GM12878 (cell line): ENCODE results near the gene TNFAIP1. TPM values are rescaled to one million over a fixed set of nuclear protein-coding genes. Genes with fewer than 3 reads are reported as not detected.

Source experiments
- ATAC-seq: fragments of 200-7000 bp; cut with Tn5 transposase; 3 replicates; pipeline ENCODE4 v1.9.1; 2020; ENCODE audit warnings: mild to moderate bottlenecking, moderate library complexity
- BruUV-seq: library from RNA; stranded (reverse); fragments of 400-500 nt; replicated peaks from 2 replicates; lab custom pipeline; 2021; lab: Mats Ljungman, UMichigan
- CTCF ChIA-PET: fragments of 300-600 bp; sonication (Branson Sonifier 250); formaldehyde crosslinking; extraction: SDS; loops from one replicate; lab custom pipeline; 2021; ENCODE audit warnings: inconsistent platforms; lab: Yijun Ruan, JAX
- POLR2A ChIA-PET: fragments of 350-600 bp; formaldehyde crosslinking; extraction: SDS; loops from one replicate; lab custom pipeline; 2021; ENCODE audit warnings: inconsistent platforms; lab: Charles Lee
- RAD21 ChIA-PET: fragments of 300-600 bp; sonication (Branson Sonifier 250); formaldehyde crosslinking; loops from one replicate; lab custom pipeline; 2023; ENCODE audit warnings: antibody characterized with exemption; ENCODE audit not compliant: unreplicated experiment; lab: Charles Lee
- SMC1A ChIA-PET: fragments of 300-600 bp; sonication (Branson Sonifier 250); formaldehyde crosslinking; loops from one replicate; lab custom pipeline; 2023; ENCODE audit not compliant: unreplicated experiment, uncharacterized antibody; lab: Charles Lee
- DNase-seq: peaks from one replicate; pipeline ENCODE4 v3.0.0-alpha.2; 2011; ENCODE audit warnings: low read depth, low spot score
- FAIRE-seq: peaks from 3 replicates; lab custom pipeline; 2011; peaks lifted over from hg19 to GRCh38; lab: Jason Lieb, UNC
- H2AFZ ChIP-seq: 2 replicates; pipeline ENCODE4 v1.6.0; 2011; ENCODE audit warnings: low read depth, low read length, control low read depth; ENCODE audit not compliant: control insufficient read depth
- H3K27ac ChIP-seq: 2 replicates; pipeline ENCODE4 v1.5.1; 2011; ENCODE audit warnings: control low read depth; ENCODE audit not compliant: control insufficient read depth, insufficient read depth
- H3K27me3 ChIP-seq, 2 experiments: replicated peaks in 1 of 2; 2 replicates each; pipeline versions ENCODE4 v1.6.0 to v1.6.1; 2011; ENCODE audit warnings: low read length in 1 of 2; ENCODE audit not compliant: control insufficient read depth in 2 of 2, insufficient read depth in 2 of 2
- H3K36me3 ChIP-seq, 2 experiments: 2 replicates each; pipeline ENCODE4 v1.5.1; 2011; ENCODE audit warnings: low read length in 1 of 2; ENCODE audit not compliant: control insufficient read depth in 2 of 2, insufficient read depth in 2 of 2
- H3K4me1 ChIP-seq: 2 replicates; pipeline ENCODE4 v1.6.1; 2011; ENCODE audit warnings: mild to moderate bottlenecking, low read length, moderate library complexity, mixed read lengths; ENCODE audit not compliant: control insufficient read depth, insufficient read depth
- H3K4me2 ChIP-seq: 2 replicates; pipeline ENCODE4 v1.6.0; 2011; ENCODE audit warnings: control low read depth; ENCODE audit not compliant: control insufficient read depth, insufficient read depth
- H3K4me3 ChIP-seq: fragments of 200-600 bp; sonication (generic); 2 replicates; pipeline ENCODE4 v1.5.1; 2016
- H3K79me2 ChIP-seq: 2 replicates; pipeline ENCODE4 v1.6.0; 2011; ENCODE audit warnings: low read length; ENCODE audit not compliant: control insufficient read depth, insufficient read depth
- H3K9ac ChIP-seq: 2 replicates; pipeline ENCODE4 v1.8.0; 2011; ENCODE audit warnings: low read length, control low read depth, mixed read lengths; ENCODE audit not compliant: control insufficient read depth, insufficient read depth
- H3K9me3 ChIP-seq: replicated peaks from 3 replicates; pipeline ENCODE4 v1.5.1; 2011; ENCODE audit warnings: mild to moderate bottlenecking, low read length; ENCODE audit not compliant: control insufficient read depth, insufficient read depth
- H4K20me1 ChIP-seq: 2 replicates; pipeline ENCODE4 v1.6.0; 2011; ENCODE audit not compliant: control insufficient read depth, insufficient read depth
- HDGF ChIP-seq: fragments of 450-650 bp; IDR thresholded peaks from 2 replicates; pipeline ENCODE4 v1.6.1; 2016; ENCODE audit warnings: antibody characterized with exemption
- MXI1 ChIP-seq: fragments of 150-350 bp; IDR thresholded peaks from 2 replicates; pipeline ENCODE4 v1.6.1; 2011; ENCODE audit warnings: low read depth, mild to moderate bottlenecking, inconsistent platforms, low read length, improper control_type of control experiment
- NFIC ChIP-seq: IDR thresholded peaks from 2 replicates; pipeline ENCODE4 v1.6.1; 2012; ENCODE audit warnings: low read depth, mild to moderate bottlenecking, inconsistent platforms, low read length, moderate library complexity
- NFYB ChIP-seq: IDR thresholded peaks from 2 replicates; pipeline ENCODE4 v1.6.1; 2011; ENCODE audit warnings: low read depth, mild to moderate bottlenecking, low read length, improper control_type of control experiment, moderate library complexity; ENCODE audit not compliant: insufficient read depth
- NRF1 ChIP-seq: conservative IDR thresholded peaks from 2 replicates; pipeline ENCODE4 v1.6.1; 2011; ENCODE audit warnings: mild to moderate bottlenecking, low read depth, low read length, improper control_type of control experiment
- WGBS: methylation state at CpG from one replicate; pipeline ENCODE4 v1.1.6; 2016; ENCODE audit warnings: low lambda C conversion rate; ENCODE audit not compliant: insufficient replicate concordance, insufficient coverage; ENCODE audit errors: missing lambda C conversion rate; 5-methylcytosine and 5-hydroxymethylcytosine counted together
- in situ Hi-C: fragments of 300-500 bp; cut with MboI; formaldehyde crosslinking; loops from 9 replicates; pipeline ENCODE4 v1.14.3; 2018; ENCODE audit warnings: mixed read lengths
- intact Hi-C: fragments of 100-400 bp; cut with micrococcal nuclease; formaldehyde crosslinking; loops from one replicate; pipeline ENCODE4 v1.14.2; 2022; ENCODE audit not compliant: unreplicated experiment
- polyA plus RNA-seq, 11 experiments: library from polyadenylated mRNA; depleted of rRNA in 4 of 11; unstranded in 6 of 11; stranded (reverse) in 5 of 11; fragments of >200 nt; fragmentation: Nextera tagmentation in 4 of 11; fragmentation: Illumina TruSeq in 1 of 11; extraction: Ambion mirVana in 4 of 11; extraction: Trizol in 1 of 11; gene quantifications; 1 replicate in 1 of 11; 2 replicates in 10 of 11; pipeline versions ENCODE4 v1.2.1 to v1.2.3, GENCODE V29; 2011 to 2016; ENCODE audit warnings: inconsistent platforms in 2 of 11, missing spikeins in 2 of 11, low read depth in 1 of 11
- total RNA-seq, 4 experiments: library from RNA; depleted of rRNA in 3 of 4; stranded (reverse); fragments of >200 nt in 3 of 4; fragmentation: Illumina TruSeq in 1 of 4; extraction: Trizol in 1 of 4; gene quantifications; 2 replicates each; pipeline versions ENCODE4 v1.2.1 to v1.2.3, GENCODE V29; 2013 to 2021
- TF ChIP-seq, protein P1 (sequence below): fragments of 450-650 bp; IDR thresholded peaks from 2 replicates; pipeline ENCODE4 v1.6.1; 2017; ENCODE audit warnings: mild to moderate bottlenecking, low read depth, inconsistent platforms; ENCODE audit not compliant: poor library complexity, severe bottlenecking
- TF ChIP-seq, protein P2 (sequence below): fragments of 450-650 bp; IDR thresholded peaks from 2 replicates; pipeline ENCODE4 v1.6.1; 2017; ENCODE audit warnings: antibody characterized with exemption, mild to moderate bottlenecking, moderate library complexity
- TF ChIP-seq, protein P3 (sequence below), 3 experiments: IDR thresholded peaks in 2 of 3; conservative IDR thresholded peaks in 1 of 3; 2 replicates each; pipeline ENCODE4 v1.5.1; 2011; ENCODE audit warnings: low read depth in 3 of 3, low read length in 3 of 3, mild to moderate bottlenecking in 3 of 3, control low read depth in 2 of 3, moderate library complexity in 2 of 3, inconsistent platforms in 1 of 3, mixed read lengths in 1 of 3; ENCODE audit not compliant: control insufficient read depth in 2 of 3, insufficient read depth in 1 of 3; ENCODE audit errors: extremely low read depth in 1 of 3
- TF ChIP-seq, protein P4 (sequence below): IDR thresholded peaks from 2 replicates; pipeline ENCODE4 v1.6.1; 2011; ENCODE audit warnings: borderline replicate concordance, low read depth, mild to moderate bottlenecking, moderate library complexity, mixed read lengths, low read length; ENCODE audit not compliant: insufficient read depth; ENCODE audit errors: extremely low read length

TNFAIP1 gene
- total and polyA plus RNA-seq, 10 of the 15 experiments (the other 5 are each of a cell fraction or from before 2014, with no cell fraction given) = 1.8 to 16.9 (median 11.7) TPM

DNA sequence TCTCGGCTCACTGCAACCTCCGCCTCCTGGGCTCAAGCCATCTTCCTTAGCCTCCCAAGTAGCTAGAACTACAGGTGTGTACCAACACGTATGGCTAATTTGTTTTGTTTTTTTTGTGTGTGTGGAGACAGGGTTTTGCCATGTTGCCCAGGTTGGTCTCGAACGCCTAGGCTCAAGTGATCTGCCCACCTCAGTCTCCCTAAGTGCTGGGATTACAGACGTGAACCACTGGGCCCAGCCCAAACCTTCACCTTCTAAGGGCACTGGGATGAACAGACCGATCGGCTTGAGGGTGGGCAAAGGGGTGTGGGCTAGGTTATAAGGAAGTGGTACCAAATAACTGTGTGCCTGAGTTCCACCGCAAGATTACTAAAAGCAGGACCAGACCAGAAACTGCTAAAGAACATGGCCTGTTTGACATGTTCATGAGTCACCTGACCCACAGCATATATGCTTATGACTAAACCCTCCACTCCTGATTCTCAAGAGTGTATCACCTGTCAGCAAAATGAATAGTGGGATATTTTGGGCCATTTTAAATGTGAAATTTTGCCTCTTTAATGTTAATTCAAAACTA, 8.4 kb upstream of the TNFAIP1 start (continued):
- TF ChIP-seq, protein P1, sequence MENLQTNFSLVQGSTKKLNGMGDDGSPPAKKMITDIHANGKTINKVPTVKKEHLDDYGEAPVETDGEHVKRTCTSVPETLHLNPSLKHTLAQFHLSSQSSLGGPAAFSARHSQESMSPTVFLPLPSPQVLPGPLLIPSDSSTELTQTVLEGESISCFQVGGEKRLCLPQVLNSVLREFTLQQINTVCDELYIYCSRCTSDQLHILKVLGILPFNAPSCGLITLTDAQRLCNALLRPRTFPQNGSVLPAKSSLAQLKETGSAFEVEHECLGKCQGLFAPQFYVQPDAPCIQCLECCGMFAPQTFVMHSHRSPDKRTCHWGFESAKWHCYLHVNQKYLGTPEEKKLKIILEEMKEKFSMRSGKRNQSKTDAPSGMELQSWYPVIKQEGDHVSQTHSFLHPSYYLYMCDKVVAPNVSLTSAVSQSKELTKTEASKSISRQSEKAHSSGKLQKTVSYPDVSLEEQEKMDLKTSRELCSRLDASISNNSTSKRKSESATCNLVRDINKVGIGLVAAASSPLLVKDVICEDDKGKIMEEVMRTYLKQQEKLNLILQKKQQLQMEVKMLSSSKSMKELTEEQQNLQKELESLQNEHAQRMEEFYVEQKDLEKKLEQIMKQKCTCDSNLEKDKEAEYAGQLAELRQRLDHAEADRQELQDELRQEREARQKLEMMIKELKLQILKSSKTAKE = peak; percentile 73
- TF ChIP-seq HDGF (0 out of 2 replicates have a peak, but pooled peaks have one; percentile 31), NFIC (0 out of 2 replicates have a peak, but pooled peaks have one; percentile 31)
- TF ChIP-seq, protein P2, sequence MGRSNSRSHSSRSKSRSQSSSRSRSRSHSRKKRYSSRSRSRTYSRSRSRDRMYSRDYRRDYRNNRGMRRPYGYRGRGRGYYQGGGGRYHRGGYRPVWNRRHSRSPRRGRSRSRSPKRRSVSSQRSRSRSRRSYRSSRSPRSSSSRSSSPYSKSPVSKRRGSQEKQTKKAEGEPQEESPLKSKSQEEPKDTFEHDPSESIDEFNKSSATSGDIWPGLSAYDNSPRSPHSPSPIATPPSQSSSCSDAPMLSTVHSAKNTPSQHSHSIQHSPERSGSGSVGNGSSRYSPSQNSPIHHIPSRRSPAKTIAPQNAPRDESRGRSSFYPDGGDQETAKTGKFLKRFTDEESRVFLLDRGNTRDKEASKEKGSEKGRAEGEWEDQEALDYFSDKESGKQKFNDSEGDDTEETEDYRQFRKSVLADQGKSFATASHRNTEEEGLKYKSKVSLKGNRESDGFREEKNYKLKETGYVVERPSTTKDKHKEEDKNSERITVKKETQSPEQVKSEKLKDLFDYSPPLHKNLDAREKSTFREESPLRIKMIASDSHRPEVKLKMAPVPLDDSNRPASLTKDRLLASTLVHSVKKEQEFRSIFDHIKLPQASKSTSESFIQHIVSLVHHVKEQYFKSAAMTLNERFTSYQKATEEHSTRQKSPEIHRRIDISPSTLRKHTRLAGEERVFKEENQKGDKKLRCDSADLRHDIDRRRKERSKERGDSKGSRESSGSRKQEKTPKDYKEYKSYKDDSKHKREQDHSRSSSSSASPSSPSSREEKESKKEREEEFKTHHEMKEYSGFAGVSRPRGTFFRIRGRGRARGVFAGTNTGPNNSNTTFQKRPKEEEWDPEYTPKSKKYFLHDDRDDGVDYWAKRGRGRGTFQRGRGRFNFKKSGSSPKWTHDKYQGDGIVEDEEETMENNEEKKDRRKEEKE = no peak
- TF ChIP-seq, all 136 proteins: peak for 23

DNA sequence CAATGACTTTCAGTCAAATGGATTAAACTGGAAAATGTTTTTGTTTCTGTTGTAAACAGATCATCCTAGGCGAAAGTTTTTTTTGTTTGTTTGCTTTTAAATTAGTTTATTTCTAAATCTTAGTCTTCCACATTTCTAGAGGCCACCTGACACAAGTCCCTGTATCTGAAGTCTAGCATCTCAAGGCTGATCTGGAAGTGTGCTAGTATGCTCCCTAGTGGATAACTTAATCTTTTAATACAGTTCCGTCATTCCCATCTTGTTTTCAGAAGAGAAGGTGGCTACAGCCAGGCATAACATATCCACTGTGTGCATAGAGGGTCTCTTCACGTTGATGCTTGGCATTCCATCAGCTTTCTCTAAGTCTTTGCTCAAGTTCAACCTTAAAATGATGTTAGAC, 7.9 kb upstream of the TNFAIP1 start:
- Histone ChIP-seq H3K79me2 (peaks cover 22% of the 10 kb centered on the region), H3K27me3 (no peaks in the 10 kb centered on the region), H3K4me1 (peaks cover 6% of the 10 kb centered on the region; the same call in 1 of the 2 replicates), H3K4me2 (no peak overlapping the region), H3K9me3 (no peaks in the 10 kb centered on the region), H4K20me1 (no peaks in the 10 kb centered on the region; the same call in 1 of the 2 replicates), H3K9ac (no peak overlapping the region), H2AFZ (no peak overlapping the region), H3K27ac (peak overlapping the region; percentile 23; the same call in 1 of the 2 replicates), H3K36me3 (peaks cover 11 to 15% of the 10 kb centered on the region in 2 experiments), H3K4me3 (no peak overlapping the region)
- no peak for ATAC-seq
- no peak for FAIRE-seq
- BruUV-seq = no TSS peak
- 35% methylated on average over 3 of the region's 3 CpGs for WGBS
- intact Hi-C loops = no loop called here
- ChIA-PET CTCF (no interaction called here), RAD21 (no interaction called here), SMC1A (no interaction called here), POLR2A (no interaction called here)
- no peak for DNase-seq
- in situ Hi-C loops = no loop called here
- no peak for TF ChIP-seq MXI1
- TF ChIP-seq, protein P3, sequence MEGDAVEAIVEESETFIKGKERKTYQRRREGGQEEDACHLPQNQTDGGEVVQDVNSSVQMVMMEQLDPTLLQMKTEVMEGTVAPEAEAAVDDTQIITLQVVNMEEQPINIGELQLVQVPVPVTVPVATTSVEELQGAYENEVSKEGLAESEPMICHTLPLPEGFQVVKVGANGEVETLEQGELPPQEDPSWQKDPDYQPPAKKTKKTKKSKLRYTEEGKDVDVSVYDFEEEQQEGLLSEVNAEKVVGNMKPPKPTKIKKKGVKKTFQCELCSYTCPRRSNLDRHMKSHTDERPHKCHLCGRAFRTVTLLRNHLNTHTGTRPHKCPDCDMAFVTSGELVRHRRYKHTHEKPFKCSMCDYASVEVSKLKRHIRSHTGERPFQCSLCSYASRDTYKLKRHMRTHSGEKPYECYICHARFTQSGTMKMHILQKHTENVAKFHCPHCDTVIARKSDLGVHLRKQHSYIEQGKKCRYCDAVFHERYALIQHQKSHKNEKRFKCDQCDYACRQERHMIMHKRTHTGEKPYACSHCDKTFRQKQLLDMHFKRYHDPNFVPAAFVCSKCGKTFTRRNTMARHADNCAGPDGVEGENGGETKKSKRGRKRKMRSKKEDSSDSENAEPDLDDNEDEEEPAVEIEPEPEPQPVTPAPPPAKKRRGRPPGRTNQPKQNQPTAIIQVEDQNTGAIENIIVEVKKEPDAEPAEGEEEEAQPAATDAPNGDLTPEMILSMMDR (IDR thresholded peaks at IDR 0.05 in 2 of 3, conservative IDR thresholded peaks at IDR 0.05 in 1 of 3; ENCODE audit: control insufficient read depth in 2 of 3, extremely low read depth in 1 of 3, insufficient read depth in 1 of 3, low read depth in 3 of 3, low read length in 3 of 3) = no peak
- no peak for TF ChIP-seq NFYB
- TF ChIP-seq NRF1 = no peak
- TF ChIP-seq, protein P4, sequence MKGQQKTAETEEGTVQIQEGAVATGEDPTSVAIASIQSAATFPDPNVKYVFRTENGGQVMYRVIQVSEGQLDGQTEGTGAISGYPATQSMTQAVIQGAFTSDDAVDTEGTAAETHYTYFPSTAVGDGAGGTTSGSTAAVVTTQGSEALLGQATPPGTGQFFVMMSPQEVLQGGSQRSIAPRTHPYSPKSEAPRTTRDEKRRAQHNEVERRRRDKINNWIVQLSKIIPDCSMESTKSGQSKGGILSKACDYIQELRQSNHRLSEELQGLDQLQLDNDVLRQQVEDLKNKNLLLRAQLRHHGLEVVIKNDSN = no peak
